HG03442 (cell line): ENCODE results near the gene CARM1.

Source experiments
- ATAC-seq: cut with Tn5 transposase; IDR thresholded peaks from one replicate; pipeline ENCODE4 v1.9.1; 2021; ENCODE audit warnings: mild to moderate bottlenecking, moderate library complexity; ENCODE audit not compliant: unreplicated experiment

CARM1 gene

GRCh38 chr19:10899151-10899653 is 27.8 kb downstream of the CARM1 start:
- no peak for ATAC-seq

GRCh38 chr19:10907925-10908324 is 36.6 kb downstream of the CARM1 start:
- no peak for ATAC-seq

GRCh38 chr19:10908380-10908960 is 37.1 kb downstream of the CARM1 start:
- no peak for ATAC-seq

GRCh38 chr19:10911579-10912363 is 40.4 kb downstream of the CARM1 start:
- ATAC-seq, result no peak

GRCh38 chr19:10912619-10913018 is 41.3 kb downstream of the CARM1 start:
- ATAC-seq, result no peak

GRCh38 chr19:10913716-10914340 is 42.5 kb downstream of the CARM1 start:
- no peak for ATAC-seq

- ATAC-seq, result no peak
Observed at GRCh38 chr19:10915130-10916091, 44.1 kb downstream of the CARM1 start.

GRCh38 chr19:10916602-10917001 is 45.2 kb downstream of the CARM1 start:
- no peak for ATAC-seq

GRCh38 chr19:10918359-10918758 is 47.0 kb downstream of the CARM1 start:
- no peak for ATAC-seq

GRCh38 chr19:10919352-10920287 is 48.3 kb downstream of the CARM1 start:
- ATAC-seq, result no peak

- no peak for ATAC-seq
Observed at GRCh38 chr19:10920288-10920655, 48.9 kb downstream of the CARM1 start.

- ATAC-seq, result no peak
Observed at GRCh38 chr19:10920781-10921180, 49.4 kb downstream of the CARM1 start.

- ATAC-seq, result no peak
Observed at GRCh38 chr19:10921199-10921909, 50.0 kb downstream of the CARM1 start.

GRCh38 chr19:10921910-10922637 is 50.7 kb downstream of the CARM1 start:
- ATAC-seq, result no peak

GRCh38 chr19:10922638-10923014 is 51.3 kb downstream of the CARM1 start:
- ATAC-seq, result no peak

GRCh38 chr19:10923260-10924112 is 52.1 kb downstream of the CARM1 start:
- no peak for ATAC-seq

- ATAC-seq, result no peak
Observed at GRCh38 chr19:10924597-10924996, 53.2 kb downstream of the CARM1 start.
